Measurements from ENCODE around the gene TSEN2. TPM values are rescaled to one million over a fixed set of nuclear protein-coding genes. Genes with fewer than 3 reads are reported as not detected.

TSEN2 gene
- total and polyA plus RNA-seq, 9 of the 15 experiments (the other 6 are each of a cell fraction or from before 2014, with no cell fraction given), result 38.5 to 76.3 (median 46.6) TPM

DNA sequence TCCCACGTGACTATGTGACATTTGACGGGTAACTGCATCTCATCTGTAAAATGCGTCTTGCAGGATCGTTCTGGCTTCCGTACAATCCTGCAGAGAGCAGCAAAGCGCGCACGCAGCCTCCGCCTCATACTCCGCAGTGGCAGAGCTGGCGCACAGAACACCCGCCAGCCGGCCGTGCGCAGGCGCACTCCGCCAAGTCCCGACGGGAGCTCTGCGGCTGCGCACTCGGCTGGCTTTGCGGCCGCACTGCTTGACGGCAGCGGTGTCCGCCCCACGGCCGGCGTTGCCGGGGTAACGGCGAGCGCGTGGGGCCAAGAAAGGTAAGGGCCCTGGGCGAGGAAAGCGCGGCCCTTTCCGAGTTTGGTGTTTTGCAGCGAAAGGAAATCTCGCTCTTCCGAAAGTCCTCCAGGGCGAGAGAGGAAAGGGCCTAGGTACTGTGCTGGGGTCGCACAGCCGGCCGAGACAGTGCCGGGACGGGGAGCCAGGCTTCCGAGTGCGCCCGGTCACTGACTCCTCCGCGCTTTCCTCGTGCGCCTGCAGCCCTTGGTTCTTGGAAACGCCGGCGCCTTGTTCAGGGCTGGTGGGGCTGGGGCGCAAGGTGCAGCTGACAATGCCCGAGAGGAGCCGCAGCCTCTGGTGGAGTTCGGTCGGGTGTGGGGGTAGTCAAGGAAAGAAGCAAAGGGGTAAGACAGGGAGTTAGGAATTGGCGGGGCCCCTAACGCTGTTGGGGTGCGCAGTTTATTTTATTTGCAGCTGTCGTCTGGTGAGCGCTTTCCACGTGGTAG lies at the start of gene TSEN2 (continued):
- TF ChIP-seq RREB1 (CRISPR knock-in tag; IDR thresholded peaks at IDR 0.05) (0 out of 2 replicates have a peak, but pooled peaks have one; percentile 6), RUNX1 (IDR thresholded peaks at IDR 0.05; ENCODE audit: low read depth) (no peak), ZNF134 (CRISPR knock-in tag; conservative IDR thresholded peaks at IDR 0.05) (0 out of 2 replicates have a peak, but pooled peaks have one; percentile 4), SRF (CRISPR knock-in tag; IDR thresholded peaks at IDR 0.05) (peak in 1 of 2 experiments; percentile 55; a peak in 1 of 4 replicates), OTX1 (CRISPR knock-in tag; IDR thresholded peaks at IDR 0.05) (0 out of 2 replicates have a peak, but pooled peaks have one; percentile 60), ETV5 (CRISPR knock-in tag; IDR thresholded peaks at IDR 0.05; ENCODE audit: low read depth) (no peak; the same call in 1 of the 2 replicates), KLF1 (tag; IDR thresholded peaks at IDR 0.05) (no peak), BRF1 (IDR thresholded peaks at IDR 0.05; ENCODE audit: borderline replicate concordance, extremely low read depth, insufficient read length) (no peak), SRSF7 (optimal IDR thresholded peaks at IDR 0.05; ENCODE audit: low read depth, low read length) (no peak), ZNF766 (CRISPR knock-in tag; conservative IDR thresholded peaks at IDR 0.05) (no peak), MCM2 (IDR thresholded peaks at IDR 0.05; ENCODE audit: low read depth) (no peak), PCBP2 (IDR thresholded peaks at IDR 0.05; ENCODE audit: low read depth, low read length, poor library complexity, severe bottlenecking) (no peak), ELK1 (CRISPR knock-in tag; IDR thresholded peaks at IDR 0.05) (no peak), CC2D1A (IDR thresholded peaks at IDR 0.05) (no peak), MBD2 (IDR thresholded peaks at IDR 0.05; ENCODE audit: borderline replicate concordance, low read depth) (peak; percentile 61; the same call in 1 of the 2 replicates), ZNF583 (CRISPR knock-in tag; IDR thresholded peaks at IDR 0.05) (no peak; the same call in 1 of the 2 replicates)
- TF ChIP-seq, protein P1, sequence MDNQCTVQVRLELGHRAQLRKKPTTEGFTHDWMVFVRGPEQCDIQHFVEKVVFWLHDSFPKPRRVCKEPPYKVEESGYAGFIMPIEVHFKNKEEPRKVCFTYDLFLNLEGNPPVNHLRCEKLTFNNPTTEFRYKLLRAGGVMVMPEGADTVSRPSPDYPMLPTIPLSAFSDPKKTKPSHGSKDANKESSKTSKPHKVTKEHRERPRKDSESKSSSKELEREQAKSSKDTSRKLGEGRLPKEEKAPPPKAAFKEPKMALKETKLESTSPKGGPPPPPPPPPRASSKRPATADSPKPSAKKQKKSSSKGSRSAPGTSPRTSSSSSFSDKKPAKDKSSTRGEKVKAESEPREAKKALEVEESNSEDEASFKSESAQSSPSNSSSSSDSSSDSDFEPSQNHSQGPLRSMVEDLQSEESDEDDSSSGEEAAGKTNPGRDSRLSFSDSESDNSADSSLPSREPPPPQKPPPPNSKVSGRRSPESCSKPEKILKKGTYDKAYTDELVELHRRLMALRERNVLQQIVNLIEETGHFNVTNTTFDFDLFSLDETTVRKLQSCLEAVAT (IDR thresholded peaks at IDR 0.05), result no peak
- TF ChIP-seq, protein P2, sequence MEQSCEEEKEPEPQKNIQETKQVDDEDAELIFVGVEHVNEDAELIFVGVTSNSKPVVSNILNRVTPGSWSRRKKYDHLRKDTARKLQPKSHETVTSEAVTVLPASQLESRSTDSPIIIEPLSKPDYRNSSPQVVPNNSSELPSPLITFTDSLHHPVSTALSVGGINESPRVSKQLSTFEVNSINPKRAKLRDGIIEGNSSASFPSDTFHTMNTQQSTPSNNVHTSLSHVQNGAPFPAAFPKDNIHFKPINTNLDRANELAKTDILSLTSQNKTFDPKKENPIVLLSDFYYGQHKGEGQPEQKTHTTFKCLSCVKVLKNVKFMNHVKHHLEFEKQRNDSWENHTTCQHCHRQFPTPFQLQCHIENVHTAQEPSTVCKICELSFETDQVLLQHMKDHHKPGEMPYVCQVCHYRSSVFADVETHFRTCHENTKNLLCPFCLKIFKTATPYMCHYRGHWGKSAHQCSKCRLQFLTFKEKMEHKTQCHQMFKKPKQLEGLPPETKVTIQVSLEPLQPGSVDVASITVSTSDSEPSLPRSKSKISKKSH (CRISPR knock-in tag; IDR thresholded peaks at IDR 0.05), result no peak

Measured in K562 (cell line).